ENCODE data around the gene OSBPL3.

OSBPL3 gene

GRCh38 chr7:24903559-24903958 lies 76.4 kb downstream of the OSBPL3 start:
- no peak overlapping the region for H3K27ac ChIP-seq (ENCODE audit: low read length)
- no peak overlapping the region for H3K4me3 ChIP-seq (ENCODE audit: low read depth in 1 of 2, low read length in 2 of 2)
- H3K9me3 ChIP-seq (ENCODE audit: control insufficient read depth in 1 of 2, low read length in 2 of 2), result no peaks in the 10 kb centered on the region
- no peaks in the 10 kb centered on the region for H3K4me1 ChIP-seq (ENCODE audit: control insufficient read depth in 1 of 2, insufficient read depth in 2 of 2, low read length in 2 of 2)
- no peaks in the 10 kb centered on the region for H3K36me3 ChIP-seq (ENCODE audit: control insufficient read depth in 1 of 2, insufficient read depth in 2 of 2, low read length in 2 of 2)
- H3K27me3 ChIP-seq (ENCODE audit: low read depth, low read length), result no peaks in the 10 kb centered on the region

- no peaks in the 10 kb centered on the region for H3K9me3 ChIP-seq (ENCODE audit: control insufficient read depth in 1 of 2, low read length in 2 of 2)
- no peak overlapping the region for H3K4me3 ChIP-seq (ENCODE audit: low read depth in 1 of 2, low read length in 2 of 2)
- H3K36me3 ChIP-seq (ENCODE audit: control insufficient read depth in 1 of 2, insufficient read depth in 2 of 2, low read length in 2 of 2), result no peaks in the 10 kb centered on the region
- H3K27ac ChIP-seq (ENCODE audit: low read length), result no peak overlapping the region
- no peaks in the 10 kb centered on the region for H3K4me1 ChIP-seq (ENCODE audit: control insufficient read depth in 1 of 2, insufficient read depth in 2 of 2, low read length in 2 of 2)
- H3K27me3 ChIP-seq (ENCODE audit: low read depth, low read length), result no peaks in the 10 kb centered on the region
These were observed 77.0 kb downstream of the OSBPL3 start for GRCh38 chr7:24902931-24903330.

- Histone ChIP-seq H3K27me3 (ENCODE audit: low read depth, low read length) (no peaks in the 10 kb centered on the region), H3K4me1 (ENCODE audit: control insufficient read depth in 1 of 2, insufficient read depth in 2 of 2, low read length in 2 of 2) (no peaks in the 10 kb centered on the region), H3K9me3 (ENCODE audit: control insufficient read depth in 1 of 2, low read length in 2 of 2) (no peaks in the 10 kb centered on the region), H3K4me3 (ENCODE audit: low read depth in 1 of 2, low read length in 2 of 2) (no peak overlapping the region), H3K36me3 (ENCODE audit: control insufficient read depth in 1 of 2, insufficient read depth in 2 of 2, low read length in 2 of 2) (no peaks in the 10 kb centered on the region), H3K27ac (ENCODE audit: low read length) (no peak overlapping the region)
These were observed 77.7 kb downstream of the OSBPL3 start for GRCh38 chr7:24902276-24902675.

- Histone ChIP-seq H3K27ac (ENCODE audit: low read length) (no peak overlapping the region), H3K9me3 (ENCODE audit: control insufficient read depth in 1 of 2, low read length in 2 of 2) (no peaks in the 10 kb centered on the region), H3K4me1 (ENCODE audit: control insufficient read depth in 1 of 2, insufficient read depth in 2 of 2, low read length in 2 of 2) (no peaks in the 10 kb centered on the region), H3K36me3 (ENCODE audit: control insufficient read depth in 1 of 2, insufficient read depth in 2 of 2, low read length in 2 of 2) (no peaks in the 10 kb centered on the region), H3K4me3 (ENCODE audit: low read depth in 1 of 2, low read length in 2 of 2) (no peak overlapping the region), H3K27me3 (ENCODE audit: low read depth, low read length) (no peaks in the 10 kb centered on the region)
These were observed 80.1 kb downstream of the OSBPL3 start for GRCh38 chr7:24899905-24900304.

DNA sequence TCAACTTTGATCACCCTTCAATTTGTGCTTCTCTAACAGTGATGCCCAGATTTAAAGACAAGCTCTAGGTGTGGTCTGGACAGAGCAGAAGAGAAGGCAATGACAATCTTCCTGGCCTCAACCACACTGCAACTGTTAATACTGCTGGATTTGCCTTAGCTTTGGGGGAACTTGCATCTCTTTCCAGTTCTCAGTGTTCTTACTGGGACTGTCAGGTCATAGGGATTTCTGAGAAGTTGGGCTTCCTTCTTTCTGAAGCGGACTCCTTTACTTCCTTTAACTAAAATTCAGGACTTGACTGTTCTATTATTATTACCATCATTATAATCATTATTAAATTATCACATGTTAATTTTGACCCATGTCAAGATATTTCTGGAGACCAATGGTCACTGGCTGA lies 80.8 kb downstream of the OSBPL3 start:
- H3K36me3 ChIP-seq (ENCODE audit: control insufficient read depth in 1 of 2, insufficient read depth in 2 of 2, low read length in 2 of 2), result no peaks in the 10 kb centered on the region
- no peaks in the 10 kb centered on the region for H3K27me3 ChIP-seq (ENCODE audit: low read depth, low read length)
- no peak overlapping the region for H3K27ac ChIP-seq (ENCODE audit: low read length)
- H3K4me3 ChIP-seq (ENCODE audit: low read depth in 1 of 2, low read length in 2 of 2), result no peak overlapping the region
- H3K4me1 ChIP-seq (ENCODE audit: control insufficient read depth in 1 of 2, insufficient read depth in 2 of 2, low read length in 2 of 2), result no peaks in the 10 kb centered on the region
- H3K9me3 ChIP-seq (ENCODE audit: control insufficient read depth in 1 of 2, low read length in 2 of 2), result no peaks in the 10 kb centered on the region

GRCh38 chr7:24898691-24899090 lies 81.3 kb downstream of the OSBPL3 start:
- Histone ChIP-seq H3K27ac (ENCODE audit: low read length) (no peak overlapping the region), H3K4me3 (ENCODE audit: low read depth in 1 of 2, low read length in 2 of 2) (no peak overlapping the region), H3K36me3 (ENCODE audit: control insufficient read depth in 1 of 2, insufficient read depth in 2 of 2, low read length in 2 of 2) (no peaks in the 10 kb centered on the region), H3K27me3 (ENCODE audit: low read depth, low read length) (no peaks in the 10 kb centered on the region), H3K4me1 (ENCODE audit: control insufficient read depth in 1 of 2, insufficient read depth in 2 of 2, low read length in 2 of 2) (no peaks in the 10 kb centered on the region), H3K9me3 (ENCODE audit: control insufficient read depth in 1 of 2, low read length in 2 of 2) (no peaks in the 10 kb centered on the region)

GRCh38 chr7:24896031-24896501 lies 83.9 kb downstream of the OSBPL3 start:
- Histone ChIP-seq H3K36me3 (ENCODE audit: control insufficient read depth in 1 of 2, insufficient read depth in 2 of 2, low read length in 2 of 2) (no peaks in the 10 kb centered on the region), H3K27ac (ENCODE audit: low read length) (no peak overlapping the region), H3K4me1 (ENCODE audit: control insufficient read depth in 1 of 2, insufficient read depth in 2 of 2, low read length in 2 of 2) (no peaks in the 10 kb centered on the region), H3K27me3 (ENCODE audit: low read depth, low read length) (no peaks in the 10 kb centered on the region), H3K9me3 (ENCODE audit: control insufficient read depth in 1 of 2, low read length in 2 of 2) (no peaks in the 10 kb centered on the region), H3K4me3 (ENCODE audit: low read depth in 1 of 2, low read length in 2 of 2) (no peak overlapping the region)

- H3K27ac ChIP-seq (ENCODE audit: low read length), result no peak overlapping the region
- no peaks in the 10 kb centered on the region for H3K36me3 ChIP-seq (ENCODE audit: control insufficient read depth in 1 of 2, insufficient read depth in 2 of 2, low read length in 2 of 2)
- no peaks in the 10 kb centered on the region for H3K27me3 ChIP-seq (ENCODE audit: low read depth, low read length)
- H3K4me3 ChIP-seq (ENCODE audit: low read depth in 1 of 2, low read length in 2 of 2), result no peak overlapping the region
- no peaks in the 10 kb centered on the region for H3K9me3 ChIP-seq (ENCODE audit: control insufficient read depth in 1 of 2, low read length in 2 of 2)
- H3K4me1 ChIP-seq (ENCODE audit: control insufficient read depth in 1 of 2, insufficient read depth in 2 of 2, low read length in 2 of 2), result no peaks in the 10 kb centered on the region
These were observed 85.4 kb downstream of the OSBPL3 start for GRCh38 chr7:24894429-24895221.

DNA sequence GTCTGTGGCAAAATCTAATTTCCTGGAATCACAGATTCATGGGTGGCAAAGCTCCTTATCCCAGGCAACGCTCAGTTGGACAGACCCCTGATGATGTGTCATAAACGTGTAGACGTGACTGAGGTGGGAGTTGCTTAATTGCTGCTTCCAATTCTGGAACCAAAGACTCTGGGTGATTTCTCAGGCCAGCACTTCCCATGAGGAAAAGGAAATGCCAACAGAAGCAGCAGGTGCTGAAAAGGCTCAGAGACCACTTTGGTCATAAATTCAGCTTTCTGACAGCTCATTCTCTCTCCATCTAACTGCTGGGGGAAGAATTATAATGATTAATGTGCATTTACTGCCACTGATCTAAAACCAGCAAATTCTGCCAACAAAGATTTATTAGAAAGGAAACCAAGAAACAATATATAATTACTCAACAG lies 88.7 kb downstream of the OSBPL3 start:
- no peaks in the 10 kb centered on the region for H3K36me3 ChIP-seq (ENCODE audit: control insufficient read depth in 1 of 2, insufficient read depth in 2 of 2, low read length in 2 of 2)
- no peaks in the 10 kb centered on the region for H3K9me3 ChIP-seq (ENCODE audit: control insufficient read depth in 1 of 2, low read length in 2 of 2)
- H3K4me3 ChIP-seq (ENCODE audit: low read depth in 1 of 2, low read length in 2 of 2), result no peak overlapping the region
- H3K27ac ChIP-seq (ENCODE audit: low read length), result no peak overlapping the region
- H3K27me3 ChIP-seq (ENCODE audit: low read depth, low read length), result no peaks in the 10 kb centered on the region
- no peaks in the 10 kb centered on the region for H3K4me1 ChIP-seq (ENCODE audit: control insufficient read depth in 1 of 2, insufficient read depth in 2 of 2, low read length in 2 of 2)

DNA sequence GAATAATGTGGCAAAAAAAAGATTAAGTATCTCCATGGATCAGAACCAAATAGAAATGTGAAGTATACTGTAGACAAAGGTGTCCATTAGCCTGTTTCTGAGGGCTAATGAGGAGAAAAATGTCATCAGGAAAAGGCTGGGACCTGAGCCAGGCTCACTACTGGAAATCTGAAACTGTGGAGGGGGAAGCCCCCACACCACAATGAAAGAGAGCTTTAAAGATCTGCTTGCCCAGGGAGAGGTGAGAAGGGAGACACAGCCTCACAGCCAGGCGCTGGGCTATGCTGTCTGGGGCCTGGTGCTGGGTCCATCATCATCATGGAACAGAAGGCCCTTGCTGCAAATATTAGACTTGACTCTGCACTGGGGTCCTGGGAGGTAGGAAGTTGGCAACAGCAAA lies 90.4 kb downstream of the OSBPL3 start:
- Histone ChIP-seq H3K27me3 (ENCODE audit: low read depth, low read length) (no peaks in the 10 kb centered on the region), H3K4me1 (ENCODE audit: control insufficient read depth in 1 of 2, insufficient read depth in 2 of 2, low read length in 2 of 2) (no peaks in the 10 kb centered on the region), H3K27ac (ENCODE audit: low read length) (no peak overlapping the region), H3K9me3 (ENCODE audit: control insufficient read depth in 1 of 2, low read length in 2 of 2) (no peaks in the 10 kb centered on the region), H3K36me3 (ENCODE audit: control insufficient read depth in 1 of 2, insufficient read depth in 2 of 2, low read length in 2 of 2) (no peaks in the 10 kb centered on the region), H3K4me3 (ENCODE audit: low read depth in 1 of 2, low read length in 2 of 2) (no peak overlapping the region)

GRCh38 chr7:24888653-24889052 lies 91.3 kb downstream of the OSBPL3 start:
- Histone ChIP-seq H3K4me3 (ENCODE audit: low read depth in 1 of 2, low read length in 2 of 2) (no peak overlapping the region), H3K36me3 (ENCODE audit: control insufficient read depth in 1 of 2, insufficient read depth in 2 of 2, low read length in 2 of 2) (no peaks in the 10 kb centered on the region), H3K9me3 (ENCODE audit: control insufficient read depth in 1 of 2, low read length in 2 of 2) (no peaks in the 10 kb centered on the region), H3K27me3 (ENCODE audit: low read depth, low read length) (no peaks in the 10 kb centered on the region), H3K4me1 (ENCODE audit: control insufficient read depth in 1 of 2, insufficient read depth in 2 of 2, low read length in 2 of 2) (no peaks in the 10 kb centered on the region), H3K27ac (ENCODE audit: low read length) (no peak overlapping the region)

- H3K27ac ChIP-seq (ENCODE audit: low read length), result no peak overlapping the region
- H3K27me3 ChIP-seq (ENCODE audit: low read depth, low read length), result no peaks in the 10 kb centered on the region
- H3K9me3 ChIP-seq (ENCODE audit: control insufficient read depth in 1 of 2, low read length in 2 of 2), result no peaks in the 10 kb centered on the region
- H3K4me1 ChIP-seq (ENCODE audit: control insufficient read depth in 1 of 2, insufficient read depth in 2 of 2, low read length in 2 of 2), result no peaks in the 10 kb centered on the region
- H3K36me3 ChIP-seq (ENCODE audit: control insufficient read depth in 1 of 2, insufficient read depth in 2 of 2, low read length in 2 of 2), result no peaks in the 10 kb centered on the region
- no peak overlapping the region for H3K4me3 ChIP-seq (ENCODE audit: low read depth in 1 of 2, low read length in 2 of 2)
These were observed 94.3 kb downstream of the OSBPL3 start for GRCh38 chr7:24885716-24886115.

Data from muscle layer of duodenum (tissue), 2 donors.